Mesenteric fat pad (tissue), 1 donor: ENCODE data around the gene STX7. TPM values are rescaled to one million over a fixed set of nuclear protein-coding genes. Genes with fewer than 3 reads are reported as not detected.

Source experiments
- DNase-seq: peaks from one replicate; pipeline ENCODE4 v3.0.0-alpha.2; 2020; ENCODE audit warnings: low spot score
- total RNA-seq: library from RNA; stranded (reverse); fragmentation: NEBNext Ultra II Directional; extraction: Animal tissue kit (Norgen Biotek cat#: 25700); gene quantifications from one replicate; pipeline ENCODE4 v1.2.1, GENCODE V29; 2021
- donor health status: DM: yes; HTN: yes; CAD: no.

STX7 gene
- total RNA-seq, 1 donor from 2014 or later, result 96.3 TPM

GRCh38 chr6:132478266-132478665 is 34.6 kb downstream of the STX7 start:
- no peak for DNase-seq

- DNase-seq, result no peak
Observed at GRCh38 chr6:132476688-132477087, 36.2 kb downstream of the STX7 start.

GRCh38 chr6:132475925-132476324 is 37.0 kb downstream of the STX7 start:
- no peak for DNase-seq

- no peak for DNase-seq
Observed at GRCh38 chr6:132471787-132472186, 41.1 kb downstream of the STX7 start.

GRCh38 chr6:132466952-132467351 is 46.0 kb downstream of the STX7 start:
- no peak for DNase-seq

- no peak for DNase-seq
Observed at GRCh38 chr6:132465530-132466485, 47.1 kb downstream of the STX7 start.

GRCh38 chr6:132464538-132465256 is 48.2 kb downstream of the STX7 start:
- DNase-seq, result no peak

- no peak for DNase-seq
Observed at GRCh38 chr6:132461958-132462357, 51.0 kb downstream of the STX7 start.

GRCh38 chr6:132459605-132459952 is 53.3 kb downstream of the STX7 start:
- DNase-seq, result no peak

- DNase-seq, result no peak
Observed at GRCh38 chr6:132458887-132459604, 53.9 kb downstream of the STX7 start.

GRCh38 chr6:132456700-132457143 is 56.2 kb downstream of the STX7 start:
- DNase-seq, result no peak

- no peak for DNase-seq
Observed at GRCh38 chr6:132446855-132447241, 66.1 kb downstream of the STX7 start.

GRCh38 chr6:132446141-132446854 is 66.6 kb downstream of the STX7 start:
- no peak for DNase-seq

GRCh38 chr6:132445201-132445951 is 67.5 kb downstream of the STX7 start:
- no peak for DNase-seq

GRCh38 chr6:132443206-132443605 is 69.7 kb downstream of the STX7 start:
- no peak for DNase-seq

GRCh38 chr6:132430110-132430509 is 82.8 kb downstream of the STX7 start:
- no peak for DNase-seq

- DNase-seq, result no peak
Observed at GRCh38 chr6:132425176-132425575, 87.7 kb downstream of the STX7 start.

- no peak for DNase-seq
Observed at GRCh38 chr6:132423839-132424238, 89.1 kb downstream of the STX7 start.

GRCh38 chr6:132418235-132418965 is 94.5 kb downstream of the STX7 start:
- DNase-seq, result no peak

- no peak for DNase-seq
Observed at GRCh38 chr6:132414761-132415160, 98.2 kb downstream of the STX7 start.
